Bronchial epithelial cell (primary cell): ENCODE measurements around the gene ZNF79. TPM values are rescaled to one million over a fixed set of nuclear protein-coding genes. Genes with fewer than 3 reads are reported as not detected.

Source experiments
- DNase-seq: peaks from one replicate; pipeline ENCODE4 v3.0.0-alpha.2; 2010; ENCODE audit warnings: low read depth
- FAIRE-seq: peaks from 2 replicates; lab custom pipeline; 2011; peaks lifted over from hg19 to GRCh38; lab: Jason Lieb, UNC
- H3K27me3 ChIP-seq: 2 replicates; pipeline ENCODE4 v1.5.1; 2011; ENCODE audit warnings: low read length; ENCODE audit not compliant: control insufficient read depth, insufficient read depth
- H3K36me3 ChIP-seq: 2 replicates; pipeline ENCODE4 v1.5.1; 2011; ENCODE audit warnings: low read length; ENCODE audit not compliant: control insufficient read depth, insufficient read depth
- H3K4me3 ChIP-seq: 2 replicates; pipeline ENCODE4 v1.5.1; 2011; ENCODE audit warnings: mild to moderate bottlenecking, low read depth, low read length, control low read depth
- CTCF ChIP-seq: IDR thresholded peaks from 2 replicates; pipeline ENCODE4 v1.5.1; 2011; ENCODE audit warnings: mild to moderate bottlenecking, moderate library complexity, low read length, control low read depth, inconsistent platforms; ENCODE audit not compliant: insufficient read depth, severe bottlenecking
- total RNA-seq: library from RNA; depleted of rRNA; stranded (reverse); fragments of >200 nt; gene quantifications from 2 replicates; pipeline ENCODE4 v1.2.1, GENCODE V29; 2014

ZNF79 gene
- total RNA-seq, 1 donor from 2014 or later: 14.0 TPM

- FAIRE-seq: no peak
- Histone ChIP-seq H3K4me3 (no peak overlapping the region), H3K36me3 (peaks cover 12% of the 10 kb centered on the region), H3K27me3 (no peaks in the 10 kb centered on the region)
- DNase-seq: no peak
- TF ChIP-seq CTCF: no peak
Observed at GRCh38 chr9:127467621-127468020, 43.4 kb downstream of the ZNF79 start.

GRCh38 chr9:127470662-127471061 lies 46.5 kb downstream of the ZNF79 start:
- FAIRE-seq (no peak), DNase-seq (no peak)
- H3K4me3 ChIP-seq: no peak overlapping the region
- no peaks in the 10 kb centered on the region for H3K27me3 ChIP-seq
- TF ChIP-seq CTCF: no peak
- peaks cover 8% of the 10 kb centered on the region for H3K36me3 ChIP-seq

GRCh38 chr9:127473501-127473900 lies 49.3 kb downstream of the ZNF79 start:
- FAIRE-seq (peak; percentile 7), DNase-seq (no peak)
- peaks cover 2% of the 10 kb centered on the region for H3K36me3 ChIP-seq
- TF ChIP-seq CTCF: no peak
- no peak overlapping the region for H3K4me3 ChIP-seq
- no peaks in the 10 kb centered on the region for H3K27me3 ChIP-seq

GRCh38 chr9:127473932-127474331 lies 49.8 kb downstream of the ZNF79 start:
- TF ChIP-seq CTCF: no peak
- Histone ChIP-seq H3K4me3 (no peak overlapping the region), H3K36me3 (peaks cover 3% of the 10 kb centered on the region), H3K27me3 (no peaks in the 10 kb centered on the region)
- no peak for FAIRE-seq
- DNase-seq: no peak

- no peak for FAIRE-seq
- H3K27me3 ChIP-seq: no peaks in the 10 kb centered on the region
- H3K36me3 ChIP-seq: peaks cover 8% of the 10 kb centered on the region
Observed at GRCh38 chr9:127474592-127474991, 50.4 kb downstream of the ZNF79 start.

More at GRCh38 chr9:127474592-127474991, 50.4 kb downstream of the ZNF79 start:
- no peak for DNase-seq
- TF ChIP-seq CTCF: no peak
- no peak overlapping the region for H3K4me3 ChIP-seq
